Vagina (tissue), 2 donors: ENCODE measurements around the gene ALOX12.

Experiments
- CTCF ChIP-seq, 3 experiments: fragments of 450-650 bp in 2 of 3; fragments of 200-600 bp in 1 of 3; sonication (generic) in 1 of 3; IDR thresholded peaks; one replicate each; pipeline ENCODE4 v1.5.1; 2017 to 2019; ENCODE audit warnings: antibody characterized with exemption in 3 of 3, mild to moderate bottlenecking in 2 of 3, moderate library complexity in 2 of 3
- POLR2AphosphoS5 ChIP-seq, 2 donors: sonication (generic); formaldehyde crosslinking; IDR thresholded peaks; one replicate each; pipeline ENCODE4 v1.9.0; 2017; ENCODE audit warnings: antibody characterized with exemption in 2 of 2, mild to moderate bottlenecking in 2 of 2, low read depth in 1 of 2; ENCODE audit not compliant: insufficient read depth in 1 of 2

GRCh38 chr17:7048968-7049367 lies 53.1 kb downstream of the ALOX12 start:
- TF ChIP-seq CTCF (IDR thresholded peaks at IDR 0.05), result no peak
- no peak for TF ChIP-seq POLR2AphosphoS5 (IDR thresholded peaks at IDR 0.05; ENCODE audit: insufficient read depth in 1 of 2, low read depth in 1 of 2)
